Tibial artery (tissue), 4 donors: ENCODE data around the gene AGPS.

Experiments used
- DNase-seq, 2 donors: peaks; one replicate each; pipeline ENCODE4 v3.0.0-alpha.2; 2019
- H3K27ac ChIP-seq, 2 donors: fragments of 200-600 bp; sonication (generic) in 1 of 2; 1 replicate in 1 of 2; 2 replicates in 1 of 2; pipeline ENCODE4 v1.5.1; 2018 to 2019; ENCODE audit warnings: mild to moderate bottlenecking in 1 of 2
- H3K27me3 ChIP-seq, 2 donors: fragments of 200-600 bp; sonication (generic) in 1 of 2; one replicate each; pipeline versions ENCODE4 v1.5.1 to v1.6.0; 2016 to 2019
- H3K36me3 ChIP-seq, 3 donors: fragments of 200-600 bp; sonication (generic) in 2 of 3; one replicate each; pipeline ENCODE4 v1.5.1; 2016 to 2019; ENCODE audit warnings: mild to moderate bottlenecking in 2 of 3
- H3K4me1 ChIP-seq, 4 donors: fragments of 200-600 bp; sonication (generic) in 2 of 4; 1 replicate in 3 of 4; 2 replicates in 1 of 4; pipeline ENCODE4 v1.5.1; 2016 to 2019
- H3K4me3 ChIP-seq, 2 donors: fragments of 200-600 bp; sonication (generic) in 1 of 2; 1 replicate in 1 of 2; 2 replicates in 1 of 2; pipeline ENCODE4 v1.5.1; 2018 to 2019; ENCODE audit warnings: mild to moderate bottlenecking in 2 of 2
- H3K9me3 ChIP-seq, 3 donors: fragments of 200-600 bp; sonication (generic) in 1 of 3; one replicate each; pipeline ENCODE4 v1.5.1; 2016 to 2019
- CTCF ChIP-seq, 2 experiments: fragments of 200-600 bp in 1 of 2; fragments of 450-650 bp in 1 of 2; IDR thresholded peaks; one replicate each; pipeline ENCODE4 v1.5.1; 2017 to 2019; ENCODE audit warnings: antibody characterized with exemption in 2 of 2, mild to moderate bottlenecking in 1 of 2, moderate library complexity in 1 of 2
- intact Hi-C: fragments of 100-400 bp; cut with DNase I; formaldehyde crosslinking; loops from one replicate; pipeline ENCODE4 v1.15.0; 2023; ENCODE audit warnings: low total_unique reads

The AGPS gene

GRCh38 chr2:177551989-177552421 lies 159.4 kb downstream of the AGPS start:
- no peaks in the 10 kb centered on the region for H3K27me3 ChIP-seq
- intact Hi-C loops, result loop anchor here (5.0 kb wide), 1 partner anchor 65 kb away; a partner anchor contains a TSS
- no peaks in the 10 kb centered on the region for H3K36me3 ChIP-seq
- no peaks in the 10 kb centered on the region for H3K9me3 ChIP-seq
- H3K27ac ChIP-seq, result peak overlapping the region in 1 of 2 donors; percentile 81
- no peak for TF ChIP-seq CTCF (IDR thresholded peaks at IDR 0.05)
- peak overlapping the region; percentile 73 to 75 for H3K4me3 ChIP-seq
- H3K4me1 ChIP-seq, result peaks cover 0 to 5% (median 2%) of the 10 kb centered on the region in 4 donors
- peak in 1 of 2 donors; percentile 70 for DNase-seq

GRCh38 chr2:177552422-177553175 lies 160.0 kb downstream of the AGPS start:
- intact Hi-C loops, result loop anchor here (5.0 kb wide), 1 partner anchor 65 kb away; a partner anchor contains a TSS
- H3K27ac ChIP-seq, result peak overlapping the region; percentile 81 to 94
- no peaks in the 10 kb centered on the region for H3K9me3 ChIP-seq
- H3K4me1 ChIP-seq, result peaks cover 0 to 5% (median 2%) of the 10 kb centered on the region in 4 donors
- peak; percentile 80 to 89 for DNase-seq
- TF ChIP-seq CTCF (IDR thresholded peaks at IDR 0.05), result no peak
- H3K4me3 ChIP-seq, result peak overlapping the region; percentile 73 to 75
- H3K36me3 ChIP-seq, result no peaks in the 10 kb centered on the region
- H3K27me3 ChIP-seq, result no peaks in the 10 kb centered on the region

GRCh38 chr2:177553176-177553884 lies 160.8 kb downstream of the AGPS start:
- no peak for TF ChIP-seq CTCF (IDR thresholded peaks at IDR 0.05)

GRCh38 chr2:177554365-177554764 lies 161.8 kb downstream of the AGPS start:
- Histone ChIP-seq H3K9me3 (no peaks in the 10 kb centered on the region), H3K4me3 (no peak overlapping the region), H3K27me3 (no peaks in the 10 kb centered on the region), H3K36me3 (no peaks in the 10 kb centered on the region), H3K27ac (no peak overlapping the region), H3K4me1 (peaks cover 0 to 5% (median 2%) of the 10 kb centered on the region in 4 donors)
- TF ChIP-seq CTCF (IDR thresholded peaks at IDR 0.05), result no peak
- intact Hi-C loops, result loop anchor here (5.0 kb wide), 1 partner anchor 63 kb away; a partner anchor contains a TSS
- no peak for DNase-seq

More at GRCh38 chr2:177553176-177553884, 160.8 kb downstream of the AGPS start:
- no peaks in the 10 kb centered on the region for H3K9me3 ChIP-seq
- peak overlapping the region; percentile 81 to 94 for H3K27ac ChIP-seq
- H3K36me3 ChIP-seq, result no peaks in the 10 kb centered on the region
- peak overlapping the region; percentile 73 to 75 for H3K4me3 ChIP-seq
- intact Hi-C loops, result loop anchor here (5.0 kb wide), 1 partner anchor 64 kb away; a partner anchor contains a TSS
- DNase-seq, result no peak
- peaks cover 0 to 5% (median 2%) of the 10 kb centered on the region in 4 donors for H3K4me1 ChIP-seq
- H3K27me3 ChIP-seq, result no peaks in the 10 kb centered on the region

GRCh38 chr2:177556153-177556552 lies 163.6 kb downstream of the AGPS start:
- no peak for DNase-seq
- H3K4me3 ChIP-seq, result no peak overlapping the region
- intact Hi-C loops, result no loop called here

More at GRCh38 chr2:177556153-177556552, 163.6 kb downstream of the AGPS start:
- H3K9me3 ChIP-seq, result no peaks in the 10 kb centered on the region
- H3K27ac ChIP-seq, result no peak overlapping the region
- H3K4me1 ChIP-seq, result peaks cover 0 to 5% (median 2%) of the 10 kb centered on the region in 4 donors
- H3K27me3 ChIP-seq, result no peaks in the 10 kb centered on the region
- H3K36me3 ChIP-seq, result no peaks in the 10 kb centered on the region
- TF ChIP-seq CTCF (IDR thresholded peaks at IDR 0.05), result no peak
